ENCODE data around the gene GRIN3B.

DNA sequence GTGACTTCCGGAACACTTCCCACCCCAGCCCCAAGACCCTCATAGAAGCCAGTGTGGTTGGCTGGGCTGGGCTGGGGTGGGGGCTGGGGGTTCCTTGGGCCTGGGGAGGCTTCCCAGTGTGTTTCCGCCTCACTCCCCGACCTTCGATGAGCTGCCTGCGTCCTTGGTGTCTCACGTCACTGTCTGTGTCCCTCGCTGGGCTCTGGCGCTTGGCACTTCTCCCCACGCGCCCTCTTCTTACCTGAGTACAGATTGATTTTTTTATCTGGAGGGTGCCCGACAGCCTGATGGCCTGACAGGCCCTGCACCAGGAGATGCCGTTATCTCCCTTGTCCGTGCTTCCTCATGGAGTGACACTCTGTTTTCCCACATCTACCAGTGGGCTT lies 7.6 kb upstream of the GRIN3B start:
- TF ChIP-seq, protein P1, sequence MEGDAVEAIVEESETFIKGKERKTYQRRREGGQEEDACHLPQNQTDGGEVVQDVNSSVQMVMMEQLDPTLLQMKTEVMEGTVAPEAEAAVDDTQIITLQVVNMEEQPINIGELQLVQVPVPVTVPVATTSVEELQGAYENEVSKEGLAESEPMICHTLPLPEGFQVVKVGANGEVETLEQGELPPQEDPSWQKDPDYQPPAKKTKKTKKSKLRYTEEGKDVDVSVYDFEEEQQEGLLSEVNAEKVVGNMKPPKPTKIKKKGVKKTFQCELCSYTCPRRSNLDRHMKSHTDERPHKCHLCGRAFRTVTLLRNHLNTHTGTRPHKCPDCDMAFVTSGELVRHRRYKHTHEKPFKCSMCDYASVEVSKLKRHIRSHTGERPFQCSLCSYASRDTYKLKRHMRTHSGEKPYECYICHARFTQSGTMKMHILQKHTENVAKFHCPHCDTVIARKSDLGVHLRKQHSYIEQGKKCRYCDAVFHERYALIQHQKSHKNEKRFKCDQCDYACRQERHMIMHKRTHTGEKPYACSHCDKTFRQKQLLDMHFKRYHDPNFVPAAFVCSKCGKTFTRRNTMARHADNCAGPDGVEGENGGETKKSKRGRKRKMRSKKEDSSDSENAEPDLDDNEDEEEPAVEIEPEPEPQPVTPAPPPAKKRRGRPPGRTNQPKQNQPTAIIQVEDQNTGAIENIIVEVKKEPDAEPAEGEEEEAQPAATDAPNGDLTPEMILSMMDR (IDR thresholded peaks at IDR 0.05; ENCODE audit: low read depth, low read length, poor library complexity, severe bottlenecking) = no peak
- TF ChIP-seq EZH2phosphoT487 (IDR thresholded peaks at IDR 0.05; ENCODE audit: borderline replicate concordance, low read length) = no peak

Data from DOHH2 (cell line).